H1 (cell line): ENCODE results near the gene MIDN. TPM values are rescaled to one million over a fixed set of nuclear protein-coding genes. Genes with fewer than 3 reads are reported as not detected.

Source experiments
- TAF1 ChIP-seq: IDR thresholded peaks from 2 replicates; pipeline ENCODE4 v1.6.1; 2011; ENCODE audit warnings: mild to moderate bottlenecking, low read depth, low read length
- polyA plus RNA-seq, 7 experiments: library from polyadenylated mRNA; depleted of rRNA in 3 of 7; stranded (reverse) in 5 of 7; unstranded in 2 of 7; fragments of >200 nt in 5 of 7; fragments of 200-250 nt in 2 of 7; gene quantifications; 1 replicate in 5 of 7; 2 replicates in 1 of 7; 4 replicates in 1 of 7; pipeline versions ENCODE4 v1.2.1 to v1.2.3, GENCODE V29; 2011 to 2013; ENCODE audit warnings: missing spikeins in 2 of 7, mixed read lengths in 2 of 7
- total RNA-seq: library from RNA; stranded (reverse); fragmentation: NEBNext Ultra II Directional; extraction: Animal tissue kit (Norgen Biotek cat#: 25700); gene quantifications from 2 replicates; pipeline ENCODE4 v1.2.1, GENCODE V29; 2021

The MIDN gene
- total and polyA plus RNA-seq, 2 of the 8 experiments (the other 6 are each of a cell fraction or from before 2014, with no cell fraction given) = 39.8 to 159 TPM

GRCh38 chr19:1275260-1275975, 27.0 kb downstream of the MIDN start, which contains the start of gene FAM174C (continued):
- peak; percentile 70; the same call in 1 of the 2 replicates for TF ChIP-seq TAF1
